Daoy (cell line): Measurements from ENCODE around the gene ITGA7. TPM values are rescaled to one million over a fixed set of nuclear protein-coding genes. Genes with fewer than 3 reads are reported as not detected.
A peak's percentile ranks its signal among the peaks of the same experiment; 100 is the strongest.
"Not testable (repeated sequence)": the region's sequence is repeated elsewhere in the genome, so short reads cannot be mapped to it uniquely, and the experiment has no call there.

ENCODE experiments used
- DNase-seq: peaks from one replicate; pipeline ENCODE4 v3.0.0-alpha.2; 2015; ENCODE audit warnings: low read depth
- total RNA-seq: library from RNA; depleted of rRNA; stranded (reverse); fragments of >200 nt; shearing (Covaris generic); gene quantifications from 2 replicates; pipeline ENCODE4 v1.2.3, GENCODE V29; 2014

The ITGA7 gene
- total RNA-seq, 1 experiment from 2014 or later: 2.4 TPM

DNA sequence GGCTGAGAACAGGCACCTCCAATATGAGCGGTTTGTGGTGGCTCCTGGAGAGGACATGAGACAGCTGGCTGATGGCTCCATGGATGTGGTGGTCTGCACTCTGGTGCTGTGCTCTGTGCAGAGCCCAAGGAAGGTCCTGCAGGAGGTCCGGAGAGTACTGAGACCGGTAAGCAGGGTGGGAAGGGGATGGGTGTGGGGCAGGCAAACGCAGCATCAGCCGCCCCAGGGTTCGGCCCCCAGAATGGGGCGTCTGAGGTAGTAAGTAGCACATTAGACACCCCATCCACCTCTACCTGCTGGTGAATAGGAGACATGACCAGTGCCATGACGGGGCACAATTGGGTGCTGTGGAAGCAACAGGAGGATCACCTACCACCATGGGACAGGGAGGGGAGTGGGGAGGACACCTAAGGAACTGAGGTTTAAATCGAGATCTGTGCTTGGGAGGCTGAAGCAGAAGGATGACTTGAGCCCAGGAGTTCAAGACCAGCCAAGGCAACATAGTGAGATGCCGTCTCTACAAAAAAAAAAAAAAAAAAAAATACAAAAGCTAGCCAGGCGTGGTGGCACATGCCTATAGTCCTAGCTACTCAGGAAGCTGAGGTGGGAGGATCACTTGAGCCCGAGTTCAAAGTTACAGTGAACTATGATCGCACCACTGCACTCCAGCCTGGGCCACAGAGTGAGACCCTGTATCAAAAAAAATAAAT lies 25.5 kb downstream of the ITGA7 start:
- DNase-seq: no peak

DNA sequence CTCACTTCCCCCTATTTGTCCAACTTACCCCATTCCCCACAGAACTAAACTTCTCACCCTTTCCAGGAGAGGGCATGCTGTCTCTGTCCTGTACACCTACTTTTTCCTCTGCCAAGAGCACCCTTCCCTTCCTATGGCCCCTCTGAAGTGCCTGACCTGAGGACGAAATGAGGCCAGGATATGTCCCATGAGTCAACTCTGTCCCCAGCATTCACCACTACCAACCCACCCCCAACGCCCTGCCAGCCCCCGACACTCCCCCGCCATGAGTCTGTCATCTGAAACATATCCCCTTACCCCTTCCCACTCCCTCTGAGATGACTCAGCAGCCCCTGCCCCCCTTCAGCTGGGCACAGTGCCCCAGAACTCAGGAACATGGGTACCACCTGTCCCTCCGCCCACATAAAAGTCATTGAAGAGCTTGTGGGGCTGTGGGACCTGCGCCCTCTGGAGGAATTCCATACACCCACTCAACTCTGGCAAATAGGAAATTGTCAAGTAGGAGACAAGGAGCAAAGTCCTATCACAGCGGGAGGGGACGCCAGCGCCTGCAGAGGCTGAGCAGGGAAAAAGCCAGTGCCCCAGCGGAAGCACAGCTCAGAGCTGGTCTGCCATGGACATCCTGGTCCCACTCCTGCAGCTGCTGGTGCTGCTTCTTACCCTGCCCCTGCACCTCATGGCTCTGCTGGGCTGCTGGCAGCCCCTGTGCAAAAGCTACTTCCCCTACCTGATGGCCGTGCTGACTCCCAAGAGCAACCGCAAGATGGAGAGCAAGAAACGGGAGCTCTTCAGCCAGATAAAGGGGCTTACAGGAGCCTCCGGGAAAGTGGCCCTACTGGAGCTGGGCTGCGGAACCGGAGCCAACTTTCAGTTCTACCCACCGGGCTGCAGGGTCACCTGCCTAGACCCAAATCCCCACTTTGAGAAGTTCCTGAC lies 26.3 kb downstream of the ITGA7 start:
- peak; percentile 84 for DNase-seq

DNA sequence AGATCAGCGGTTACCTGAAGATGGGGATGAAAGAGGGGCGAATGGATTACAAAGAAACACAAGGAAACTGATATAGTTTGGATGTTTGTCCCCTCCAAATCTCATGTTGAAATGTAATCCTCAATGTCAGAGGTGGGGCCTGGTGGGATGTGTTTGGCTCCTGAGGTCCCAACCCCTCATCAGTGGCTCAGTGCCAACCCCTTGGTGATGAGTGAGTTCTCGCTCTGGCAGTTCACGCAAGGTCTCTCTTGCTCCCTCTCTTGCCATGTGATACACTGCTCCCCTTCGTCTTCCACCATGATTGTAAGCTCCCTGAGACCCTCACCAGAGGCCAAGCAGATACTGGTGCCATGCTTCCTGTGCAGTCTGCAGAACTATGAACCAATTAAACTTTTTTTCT lies 28.0 kb downstream of the ITGA7 start:
- DNase-seq: no peak

DNA sequence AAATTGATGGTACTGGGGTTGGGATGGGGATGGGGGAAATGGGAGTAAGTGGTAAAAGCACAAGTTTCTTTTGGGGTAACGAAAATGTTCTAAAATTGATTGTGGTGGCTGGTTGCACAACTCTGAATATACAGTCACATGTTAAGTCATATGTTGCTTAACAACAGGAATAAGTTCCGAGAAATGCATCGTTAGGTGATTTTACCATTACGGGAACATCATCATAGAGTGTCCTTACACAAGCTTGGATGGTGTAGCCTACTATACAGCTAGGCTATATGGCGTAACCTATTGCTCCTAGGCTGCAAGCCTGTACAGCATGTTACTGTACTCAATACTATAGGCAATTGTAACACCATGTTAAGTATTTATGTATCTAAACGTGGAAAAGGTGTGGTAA lies 31.0 kb downstream of the ITGA7 start:
- DNase-seq: no peak

DNA sequence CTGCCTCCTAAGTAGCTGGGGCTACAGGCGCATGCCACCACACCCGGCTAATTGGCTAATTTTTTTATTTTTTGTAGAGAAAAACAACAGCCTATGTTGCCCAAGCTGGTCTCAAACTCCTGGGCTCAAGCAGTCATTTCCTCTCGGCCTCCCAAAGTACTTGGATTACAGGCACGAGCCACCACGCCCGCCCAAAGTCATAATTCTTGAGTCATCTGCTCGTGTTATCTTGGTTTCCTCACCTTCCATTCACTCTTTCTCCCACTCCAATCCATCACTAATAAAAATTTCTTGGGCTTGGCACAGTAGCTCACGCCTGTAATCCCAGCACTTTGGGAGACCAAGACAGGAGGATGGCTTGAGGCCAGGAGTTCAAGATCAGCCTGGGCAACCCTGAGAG lies 32.0 kb downstream of the ITGA7 start:
- no peak for DNase-seq

DNA sequence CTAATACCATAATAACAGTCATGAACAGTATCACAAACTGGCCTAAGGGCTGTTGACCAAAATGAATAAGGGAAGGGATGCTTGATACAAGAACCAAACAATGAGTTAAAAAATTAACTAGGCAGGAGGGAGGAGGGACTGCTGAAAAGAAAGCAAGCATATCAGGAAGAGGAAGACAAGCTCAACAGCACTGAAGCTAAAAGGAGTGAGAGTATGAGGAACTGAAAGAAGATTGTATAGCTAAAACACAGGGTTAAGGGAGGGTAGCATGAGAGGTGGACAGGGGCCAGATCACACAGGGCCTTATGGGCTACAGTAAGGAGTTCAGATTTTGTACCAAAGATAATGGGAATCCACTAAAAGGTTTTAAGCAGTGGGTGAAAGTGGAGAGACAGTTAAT lies 34.1 kb downstream of the ITGA7 start:
- no peak for DNase-seq

DNA sequence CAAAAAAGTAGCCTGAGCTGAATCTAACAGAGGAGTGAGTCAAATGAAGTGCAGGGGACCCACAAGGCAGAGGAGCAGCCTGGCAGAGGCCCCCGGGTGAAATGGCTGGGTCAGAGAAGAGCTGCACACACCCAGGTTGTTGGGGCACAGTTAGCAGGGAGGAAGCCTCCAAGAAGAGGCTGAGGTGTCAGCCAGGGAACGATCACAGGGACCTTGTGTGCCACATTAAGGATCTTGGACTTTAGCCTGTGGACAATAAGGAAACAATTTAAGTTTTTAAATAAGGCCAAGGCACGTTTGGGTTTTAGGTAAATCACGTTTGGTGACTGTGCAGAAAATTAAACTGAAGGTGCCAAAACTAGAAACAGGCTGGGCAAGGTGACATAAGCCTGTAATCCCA lies 36.0 kb downstream of the ITGA7 start:
- no peak for DNase-seq

DNA sequence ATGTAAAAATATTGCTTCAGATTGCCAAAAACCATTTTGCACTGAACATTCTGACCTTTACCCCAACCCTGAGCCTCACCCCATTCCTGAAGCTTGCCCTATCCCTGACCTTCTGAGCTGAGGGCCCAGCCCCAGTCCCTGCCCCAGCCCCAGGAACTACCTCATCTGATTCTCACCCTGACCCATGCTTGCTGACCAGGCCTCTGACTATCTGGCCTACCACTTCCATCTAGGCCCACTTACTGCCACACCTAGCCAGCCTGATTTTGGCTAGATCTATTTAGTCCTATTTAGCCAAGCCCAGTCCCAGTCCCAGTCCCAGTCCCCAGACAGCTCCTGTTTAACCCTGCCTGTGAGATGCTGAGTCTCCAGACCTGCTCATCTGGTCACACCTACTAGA lies 37.4 kb downstream of the ITGA7 start:
- no peak for DNase-seq

DNA sequence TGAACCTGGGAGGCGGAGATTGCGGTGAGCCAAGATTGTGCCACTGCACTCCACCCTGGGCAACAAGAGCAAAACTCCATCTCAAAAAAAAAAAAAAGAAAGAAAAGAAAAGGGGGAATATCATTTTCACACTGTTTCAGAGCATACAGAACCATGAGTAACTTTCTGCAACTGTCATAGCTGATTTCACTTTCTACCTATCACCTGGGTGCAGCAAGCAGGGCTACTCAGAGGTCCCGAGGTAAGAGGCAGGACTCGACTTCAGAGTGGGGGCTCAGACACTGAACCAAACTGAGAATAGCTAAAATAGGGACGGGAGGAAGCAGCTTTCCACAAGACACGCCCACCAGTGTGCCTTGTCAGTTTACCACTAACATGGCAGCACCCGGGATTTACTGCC lies 41.2 kb downstream of the ITGA7 start:
- DNase-seq: no peak

DNA sequence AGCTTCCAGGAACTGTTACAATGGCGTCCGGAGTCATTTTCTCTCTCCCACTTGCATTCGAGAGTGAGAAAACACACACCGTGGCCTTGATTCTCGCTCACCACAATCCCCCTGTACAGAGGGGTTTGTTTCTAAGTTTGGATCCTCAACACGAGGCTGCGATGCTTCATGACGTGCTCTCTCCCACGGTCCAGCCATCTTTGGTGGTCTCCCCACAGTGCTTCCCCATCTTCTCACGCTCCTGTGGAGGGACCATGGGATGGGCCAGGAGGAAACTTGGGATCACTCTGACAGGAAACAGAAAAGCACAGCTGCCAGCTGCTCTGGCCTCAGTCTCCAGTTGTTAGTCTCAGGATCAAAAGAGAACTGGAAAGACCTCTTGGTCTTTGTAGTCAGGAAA lies 42.9 kb downstream of the ITGA7 start:
- DNase-seq: no peak

DNA sequence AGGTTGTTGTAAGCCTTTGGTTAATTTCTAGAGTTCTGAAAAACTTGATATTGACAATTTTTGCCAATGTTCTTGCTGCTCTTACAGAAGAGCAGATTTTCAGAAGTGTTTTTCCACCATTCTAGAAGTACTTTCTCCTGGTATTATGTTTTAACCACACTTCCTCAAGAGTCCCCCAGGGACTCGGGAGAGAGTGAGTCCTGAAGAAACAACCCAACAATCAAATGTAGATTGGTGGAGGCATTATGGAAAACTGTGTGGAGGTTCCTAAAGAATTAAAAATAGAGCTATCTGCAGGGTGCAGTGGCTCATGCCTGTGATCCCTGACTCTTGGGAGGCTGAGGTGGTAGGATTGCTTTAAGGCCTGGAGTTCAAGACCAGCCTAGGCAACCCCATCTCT lies 44.3 kb downstream of the ITGA7 start:
- no peak for DNase-seq

DNA sequence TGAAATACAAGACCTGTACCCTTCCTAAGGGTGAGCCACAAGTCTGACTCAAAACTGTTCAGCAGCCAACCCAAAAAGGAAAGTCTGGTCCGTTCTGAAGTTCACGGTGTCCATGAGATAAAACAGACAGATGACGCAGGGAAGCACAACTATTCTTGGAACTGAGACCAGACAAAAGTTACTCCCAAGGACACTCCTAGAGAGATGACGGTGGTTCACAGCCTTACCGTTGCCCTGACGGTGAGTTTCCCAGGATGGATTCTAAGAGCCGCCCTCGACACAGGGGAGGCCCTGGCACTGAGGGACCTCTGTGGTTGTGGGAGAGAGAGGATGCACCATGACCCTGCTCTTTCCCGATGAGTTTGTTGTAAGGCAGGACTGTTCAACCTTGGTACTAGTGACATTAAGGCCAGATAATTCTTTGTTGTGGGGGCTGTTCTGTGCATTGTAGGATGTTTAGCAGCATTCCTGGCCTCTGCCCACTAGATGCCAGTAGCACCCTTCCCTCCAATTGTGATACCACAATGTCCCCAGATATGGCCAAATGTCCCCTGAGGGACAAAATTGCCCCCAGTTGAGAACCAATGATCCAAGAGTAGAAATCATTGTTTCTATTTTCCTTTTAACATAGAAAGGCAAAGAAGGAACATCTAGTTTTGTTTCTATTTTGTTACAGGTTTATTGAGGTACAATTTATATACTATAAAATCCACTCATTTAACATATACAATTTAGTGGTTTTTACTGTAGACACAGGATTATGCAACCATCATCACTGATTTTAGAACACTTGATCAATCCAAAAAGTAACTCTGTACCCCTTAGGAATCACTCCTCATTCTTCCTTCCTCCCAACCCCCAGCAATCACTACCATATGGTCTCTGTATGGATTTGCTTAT lies 48.0 kb downstream of the ITGA7 start:
- DNase-seq: peak; percentile 43

DNA sequence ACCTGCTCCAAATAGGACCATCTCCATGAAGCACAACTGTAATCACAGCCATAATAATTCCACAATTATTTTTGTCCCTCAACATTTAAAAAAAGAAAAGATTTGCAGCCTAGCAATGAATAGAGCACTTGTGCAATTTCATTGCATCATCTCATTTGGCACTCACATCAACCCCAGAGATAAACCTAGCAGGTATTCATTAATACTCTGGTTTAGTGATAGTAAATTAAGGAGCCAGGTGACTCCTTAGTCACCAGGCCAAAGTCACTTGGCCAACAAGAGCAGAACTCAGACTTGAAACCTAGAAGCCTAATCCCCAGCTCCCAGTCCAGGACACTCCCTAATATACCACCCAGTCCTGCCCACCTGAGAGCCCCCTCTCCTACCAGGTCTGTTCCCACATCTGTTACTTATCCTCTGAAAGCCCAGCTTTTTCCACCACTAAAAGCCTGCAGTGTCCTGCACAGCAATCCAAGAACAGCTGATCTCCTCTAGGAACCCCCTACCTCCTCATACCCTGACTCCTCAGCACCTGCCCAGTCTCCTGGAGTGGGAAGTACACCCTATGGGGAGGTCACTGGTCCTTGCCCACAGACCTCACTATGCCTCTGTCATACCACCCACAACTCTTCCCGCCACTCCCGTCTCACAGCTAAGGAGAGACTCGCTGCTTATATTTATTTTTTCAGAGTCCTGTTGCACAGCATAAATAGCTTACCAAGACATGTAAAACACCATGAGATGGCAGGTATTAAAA lies 48.9 kb downstream of the ITGA7 start:
- no peak for DNase-seq

DNA sequence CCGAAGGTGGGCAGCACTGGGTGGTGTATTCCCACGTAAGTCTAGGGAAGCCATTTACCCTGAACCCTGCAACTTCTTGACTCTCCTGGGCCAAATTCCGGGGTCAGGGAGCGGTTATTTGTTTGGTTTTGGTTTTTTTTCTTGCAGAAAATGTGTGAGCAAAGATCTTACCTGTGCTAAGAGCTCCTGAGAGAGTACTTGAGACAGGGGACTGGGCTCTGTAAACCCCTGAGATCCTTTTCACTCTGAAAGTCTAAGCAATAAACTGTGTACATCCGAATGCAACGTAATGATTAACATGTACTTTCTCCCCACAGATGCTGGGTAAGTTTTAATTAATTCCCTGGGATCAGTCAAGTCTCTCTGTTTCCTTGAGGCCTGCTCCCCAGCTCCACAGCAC lies 49.5 kb downstream of the ITGA7 start:
- DNase-seq: no peak

DNA sequence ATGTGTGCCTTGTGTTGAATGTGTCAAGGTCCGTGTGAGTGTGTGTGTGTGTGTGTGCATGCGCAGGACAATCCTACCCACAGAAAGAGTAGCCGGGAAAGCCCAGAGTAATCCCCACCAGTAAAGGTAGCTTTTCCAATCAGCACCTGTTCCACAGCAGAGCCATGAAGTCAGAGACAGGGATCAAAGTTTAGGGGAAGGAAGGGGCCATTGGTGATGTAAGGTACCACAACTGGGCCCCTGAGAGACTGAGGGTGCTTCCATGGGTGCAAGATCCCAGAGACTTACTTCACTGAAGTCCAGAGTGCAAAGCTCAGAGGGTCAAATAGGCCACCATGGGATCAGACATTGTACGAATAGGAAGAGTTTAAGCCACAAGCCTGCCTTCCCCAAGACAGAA lies 50.5 kb downstream of the ITGA7 start:
- no peak for DNase-seq

DNA sequence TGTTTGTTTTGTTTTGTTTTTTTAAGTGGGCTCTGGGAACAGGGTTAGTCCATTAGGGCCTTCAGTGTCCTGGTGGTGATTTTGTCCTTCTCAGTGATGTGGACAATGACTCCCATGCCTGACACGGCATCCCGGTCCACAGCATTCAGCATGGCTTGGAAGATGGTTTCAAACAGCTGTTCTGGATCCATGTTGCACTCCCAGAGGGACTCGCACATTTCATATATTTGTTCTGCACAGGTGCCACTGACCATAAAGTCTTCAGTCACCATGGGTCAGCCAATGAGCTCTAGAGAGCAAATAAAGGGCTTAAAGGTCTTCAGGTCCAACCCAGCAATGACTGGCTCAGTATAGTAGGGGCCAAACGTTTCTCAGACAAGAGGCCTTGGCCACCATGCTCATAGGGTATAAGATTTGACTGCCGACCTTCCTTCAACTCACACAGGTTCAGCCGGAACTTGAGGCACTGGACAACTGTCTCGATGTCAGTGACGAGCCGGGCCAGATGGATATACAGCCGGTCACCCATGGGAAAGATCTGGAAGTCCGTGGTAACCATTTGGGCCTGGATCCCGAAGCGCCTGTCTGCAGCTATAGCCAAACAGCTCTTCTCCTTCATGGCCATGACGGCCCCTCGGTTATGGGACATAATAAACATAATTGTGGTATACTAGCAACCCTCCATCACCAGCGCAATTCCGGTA lies 53.0 kb downstream of the ITGA7 start:
- DNase-seq: no peak

DNA sequence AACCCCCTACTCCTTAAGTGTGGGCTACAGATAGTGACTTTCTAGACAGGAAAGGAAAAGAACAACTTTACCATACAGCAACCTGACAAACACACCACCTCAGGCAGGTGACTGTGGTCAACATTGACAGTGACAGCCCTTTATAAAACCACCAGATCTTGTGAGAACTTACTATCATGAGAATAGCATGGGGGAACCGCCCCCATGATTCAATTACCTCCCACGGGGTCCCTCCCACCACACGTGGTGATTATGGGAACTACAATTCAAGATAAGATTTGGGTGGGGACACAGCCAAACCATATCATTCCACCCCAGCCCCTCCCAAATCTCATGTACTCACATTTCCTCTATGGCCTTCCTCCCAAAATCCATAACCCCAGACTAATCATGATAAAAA lies 54.7 kb downstream of the ITGA7 start:
- DNase-seq: no peak

DNA sequence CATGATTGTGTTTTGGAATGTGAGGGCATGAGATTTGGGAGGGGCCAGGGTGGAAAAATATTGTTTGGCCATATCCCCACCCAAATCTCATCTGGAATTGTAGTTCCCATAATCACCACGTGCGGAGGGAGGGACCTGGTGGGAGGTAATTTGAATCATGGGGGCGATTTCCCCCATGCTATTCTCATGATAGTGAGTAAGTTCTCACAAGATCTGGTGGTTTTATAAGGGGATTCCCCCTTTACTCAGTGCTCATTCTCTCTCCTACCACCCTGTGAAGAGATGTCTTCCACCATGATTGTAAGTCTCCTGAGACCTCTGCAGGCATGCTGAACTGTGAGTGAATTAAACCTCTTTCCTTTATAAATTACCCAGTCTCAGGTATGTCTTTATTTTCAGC lies 55.4 kb downstream of the ITGA7 start:
- DNase-seq: no peak

DNA sequence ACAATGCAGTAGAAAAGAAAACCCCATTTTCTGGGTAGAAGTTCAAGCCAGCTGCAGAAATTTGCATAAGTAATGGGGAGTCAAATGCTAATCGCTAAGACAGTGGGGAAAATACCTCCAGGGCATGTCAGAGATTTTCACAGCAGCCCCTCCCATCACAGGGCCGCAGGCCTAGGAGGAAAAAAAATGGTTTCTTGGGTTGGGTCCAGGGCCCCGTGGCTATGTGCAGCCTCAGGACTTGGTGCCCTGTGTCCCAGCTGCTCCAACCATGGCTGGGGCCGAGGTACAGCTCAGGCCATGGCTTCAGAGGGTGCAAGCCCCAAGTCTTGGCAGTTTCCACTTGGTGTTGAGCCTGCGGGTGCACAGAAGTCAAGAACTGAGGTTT lies 56.4 kb downstream of the ITGA7 start:
- DNase-seq: no peak

DNA sequence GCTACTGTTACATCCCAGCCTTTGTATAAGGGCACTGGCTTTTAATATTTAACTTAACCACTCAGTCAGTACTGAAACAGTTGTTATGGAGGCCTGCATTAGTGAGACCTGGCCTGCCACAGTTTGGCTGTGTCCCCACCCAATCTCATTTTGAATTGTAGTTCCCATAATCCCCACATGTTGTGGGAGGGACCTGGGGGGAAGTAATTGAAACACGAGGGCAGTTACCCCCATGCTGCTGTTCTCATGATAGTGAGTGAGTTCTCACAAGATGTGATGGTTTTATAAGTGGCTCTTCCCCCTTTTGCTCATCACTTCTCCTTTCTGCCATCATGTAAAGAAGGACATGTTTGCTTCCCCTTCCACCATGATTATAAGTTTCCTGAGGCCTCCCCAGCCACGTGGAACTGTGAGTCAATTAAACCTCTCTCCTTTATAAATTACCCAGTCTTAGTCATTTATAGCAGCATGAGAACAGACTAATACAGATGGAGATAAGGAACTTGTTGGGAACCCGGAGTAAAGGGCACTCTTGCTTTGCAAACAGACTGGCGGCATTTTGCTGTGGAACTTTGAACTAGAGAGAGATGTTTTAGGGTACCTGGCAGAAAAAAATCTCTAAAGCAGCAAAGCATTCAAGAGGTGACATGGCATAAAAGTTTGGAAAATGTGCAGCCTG lies 56.9 kb downstream of the ITGA7 start:
- DNase-seq: not testable (repeated sequence)
